Mesendoderm (in vitro differentiated cells): Measurements from ENCODE around the gene VPS8.

Experiments used
- DNase-seq: peaks from one replicate; pipeline ENCODE4 v3.0.0; 2013
- H2AK5ac ChIP-seq: 2 replicates; pipeline ENCODE4 v1.6.1; 2013; ENCODE audit warnings: low read length, inconsistent platforms
- H2BK120ac ChIP-seq: 2 replicates; pipeline ENCODE4 v1.6.1; 2013; ENCODE audit warnings: low read depth, mild to moderate bottlenecking, low read length, moderate library complexity, mixed read lengths
- H2BK15ac ChIP-seq: replicated peaks from 2 replicates; pipeline ENCODE4 v1.6.1; 2013; ENCODE audit warnings: low read depth, mild to moderate bottlenecking, moderate library complexity
- H2BK5ac ChIP-seq: 2 replicates; pipeline ENCODE4 v1.6.1; 2013; ENCODE audit warnings: low read length, inconsistent platforms
- H3K18ac ChIP-seq: 2 replicates; pipeline ENCODE4 v1.6.1; 2013; ENCODE audit warnings: mild to moderate bottlenecking, low read length, mixed read lengths
- H3K23ac ChIP-seq: one replicate; pipeline ENCODE4 v1.6.1; 2013; ENCODE audit warnings: low read length
- H3K27ac ChIP-seq: 2 replicates; pipeline ENCODE4 v1.5.1; 2013; ENCODE audit warnings: low read depth, mild to moderate bottlenecking, inconsistent platforms, low read length, moderate library complexity
- H3K27me3 ChIP-seq: 2 replicates; pipeline ENCODE4 v1.6.1; 2013; ENCODE audit warnings: low read length, control low read depth, mild to moderate bottlenecking, inconsistent platforms; ENCODE audit not compliant: insufficient read depth, poor library complexity
- H3K36me3 ChIP-seq: 2 replicates; pipeline ENCODE4 v1.6.1; 2013; ENCODE audit warnings: low read length, inconsistent platforms; ENCODE audit not compliant: control insufficient read depth, insufficient read depth
- H3K4ac ChIP-seq: one replicate; pipeline ENCODE4 v1.6.1; 2013; ENCODE audit warnings: low read depth, mild to moderate bottlenecking, low read length, moderate library complexity
- H3K4me1 ChIP-seq: 2 replicates; pipeline ENCODE4 v1.6.1; 2013; ENCODE audit warnings: low read depth, low read length, inconsistent platforms; ENCODE audit not compliant: control insufficient read depth
- H3K4me2 ChIP-seq: 2 replicates; pipeline ENCODE4 v1.6.1; 2013; ENCODE audit warnings: low read length
- H3K4me3 ChIP-seq: 2 replicates; pipeline ENCODE4 v1.5.1; 2013; ENCODE audit warnings: mild to moderate bottlenecking, low read length
- H3K56ac ChIP-seq: one replicate; pipeline ENCODE4 v1.6.1; 2013; ENCODE audit warnings: low read length
- H3K79me1 ChIP-seq: 2 replicates; pipeline ENCODE4 v1.6.1; 2013; ENCODE audit warnings: low read length, inconsistent platforms
- H3K79me2 ChIP-seq: 2 replicates; pipeline ENCODE4 v1.6.1; 2013; ENCODE audit warnings: mild to moderate bottlenecking, low read length; ENCODE audit not compliant: control insufficient read depth, insufficient read depth
- H3K9ac ChIP-seq: 2 replicates; pipeline ENCODE4 v1.6.1; 2013; ENCODE audit warnings: low read length, inconsistent platforms
- H4K5ac ChIP-seq: one replicate; pipeline ENCODE4 v1.6.1; 2013; ENCODE audit warnings: low read length
- H4K8ac ChIP-seq: one replicate; pipeline ENCODE4 v1.6.1; 2013; ENCODE audit warnings: low read depth, mild to moderate bottlenecking, control low read depth, low read length, moderate library complexity
- WGBS: extraction: QIAGEN DNeasy Blood & Tissue Kit; methylation state at CpG from one replicate; pipeline ENCODE4 v1.1.7; 2013; ENCODE audit warnings: low lambda C conversion rate, missing lambda C conversion rate; ENCODE audit not compliant: insufficient coverage; ENCODE audit errors: extremely low coverage; 5-methylcytosine and 5-hydroxymethylcytosine counted together

The VPS8 gene

GRCh38 chr3:185082829-185083228, 270.9 kb downstream of the VPS8 start:
- no peak overlapping the region for H3K23ac ChIP-seq
- no peak overlapping the region for H3K4me3 ChIP-seq
- no peak overlapping the region for H2BK15ac ChIP-seq
- no peak overlapping the region for H3K56ac ChIP-seq
- H3K79me2 ChIP-seq: no peaks in the 10 kb centered on the region
- no peak overlapping the region for H4K8ac ChIP-seq
- H3K27ac ChIP-seq: no peak overlapping the region
- no peak overlapping the region for H4K5ac ChIP-seq
- H3K4ac ChIP-seq: no peak overlapping the region
- H3K27me3 ChIP-seq: no peaks in the 10 kb centered on the region
- H2BK120ac ChIP-seq: no peak overlapping the region
- H3K18ac ChIP-seq: no peak overlapping the region
- no peak for DNase-seq
- H3K9ac ChIP-seq: no peak overlapping the region
- H2AK5ac ChIP-seq: no peak overlapping the region
- no peaks in the 10 kb centered on the region for H3K36me3 ChIP-seq
- WGBS: no CpG with 5 or more reads among the region's 14 CpGs
- H3K79me1 ChIP-seq: no peaks in the 10 kb centered on the region
- no peak overlapping the region for H3K4me2 ChIP-seq
- no peak overlapping the region for H2BK5ac ChIP-seq
- H3K4me1 ChIP-seq: no peaks in the 10 kb centered on the region

GRCh38 chr3:185084402-185084801, 272.4 kb downstream of the VPS8 start:
- Histone ChIP-seq H3K79me1 (no peaks in the 10 kb centered on the region), H2AK5ac (no peak overlapping the region), H3K36me3 (no peaks in the 10 kb centered on the region), H2BK5ac (no peak overlapping the region), H3K9ac (no peak overlapping the region), H3K4me3 (no peak overlapping the region), H3K4ac (no peak overlapping the region), H3K27ac (no peak overlapping the region), H3K4me2 (no peak overlapping the region), H4K5ac (no peak overlapping the region), H2BK120ac (no peak overlapping the region), H4K8ac (no peak overlapping the region), H3K4me1 (no peaks in the 10 kb centered on the region), H3K79me2 (no peaks in the 10 kb centered on the region), H3K56ac (no peak overlapping the region), H2BK15ac (no peak overlapping the region), H3K23ac (no peak overlapping the region), H3K27me3 (no peaks in the 10 kb centered on the region), H3K18ac (no peak overlapping the region)
- DNase-seq: peak; percentile 13
- WGBS: no CpG with 5 or more reads among the region's 5 CpGs

GRCh38 chr3:185084901-185085300, 272.9 kb downstream of the VPS8 start:
- H3K4ac ChIP-seq: no peak overlapping the region
- H3K79me1 ChIP-seq: no peaks in the 10 kb centered on the region
- H2BK5ac ChIP-seq: no peak overlapping the region
- no peak overlapping the region for H4K5ac ChIP-seq
- no peaks in the 10 kb centered on the region for H3K27me3 ChIP-seq
- H4K8ac ChIP-seq: no peak overlapping the region
- H3K79me2 ChIP-seq: no peaks in the 10 kb centered on the region
- H3K4me1 ChIP-seq: no peaks in the 10 kb centered on the region
- H3K4me3 ChIP-seq: no peak overlapping the region
- no peak overlapping the region for H3K27ac ChIP-seq
- H3K4me2 ChIP-seq: no peak overlapping the region
- no peak overlapping the region for H2BK15ac ChIP-seq
- H3K23ac ChIP-seq: no peak overlapping the region
- H2AK5ac ChIP-seq: no peak overlapping the region
- no peak overlapping the region for H3K9ac ChIP-seq
- WGBS: no CpG with 5 or more reads among the region's 5 CpGs
- no peak overlapping the region for H3K18ac ChIP-seq
- H3K36me3 ChIP-seq: no peaks in the 10 kb centered on the region
- H2BK120ac ChIP-seq: no peak overlapping the region
- no peak overlapping the region for H3K56ac ChIP-seq
- peak; percentile 14 for DNase-seq

- no peaks in the 10 kb centered on the region for H3K36me3 ChIP-seq
- H3K9ac ChIP-seq: no peak overlapping the region
- no peak overlapping the region for H3K18ac ChIP-seq
- no peak overlapping the region for H2BK5ac ChIP-seq
- H4K8ac ChIP-seq: no peak overlapping the region
- no peak overlapping the region for H3K4ac ChIP-seq
- H3K56ac ChIP-seq: no peak overlapping the region
- no peak overlapping the region for H3K4me2 ChIP-seq
- no peak overlapping the region for H4K5ac ChIP-seq
- H3K27me3 ChIP-seq: no peaks in the 10 kb centered on the region
- no peaks in the 10 kb centered on the region for H3K4me1 ChIP-seq
- WGBS: 100% methylated on average over 1 of the region's 3 CpGs
- H3K4me3 ChIP-seq: no peak overlapping the region
- H2BK120ac ChIP-seq: no peak overlapping the region
- H2BK15ac ChIP-seq: no peak overlapping the region
- H3K23ac ChIP-seq: no peak overlapping the region
- H3K79me2 ChIP-seq: no peaks in the 10 kb centered on the region
- no peak overlapping the region for H2AK5ac ChIP-seq
- H3K79me1 ChIP-seq: no peaks in the 10 kb centered on the region
- no peak overlapping the region for H3K27ac ChIP-seq
- DNase-seq: no peak
Measured at GRCh38 chr3:185087419-185087818, 275.5 kb downstream of the VPS8 start.

- Histone ChIP-seq H3K4me2 (no peak overlapping the region), H3K9ac (no peak overlapping the region), H3K27ac (no peak overlapping the region), H3K79me1 (no peaks in the 10 kb centered on the region), H2BK15ac (no peak overlapping the region), H2BK5ac (no peak overlapping the region), H3K4ac (no peak overlapping the region), H4K8ac (no peak overlapping the region), H3K18ac (no peak overlapping the region), H2BK120ac (no peak overlapping the region), H4K5ac (no peak overlapping the region), H3K79me2 (no peaks in the 10 kb centered on the region), H2AK5ac (no peak overlapping the region), H3K27me3 (no peaks in the 10 kb centered on the region), H3K36me3 (no peaks in the 10 kb centered on the region), H3K56ac (no peak overlapping the region), H3K23ac (no peak overlapping the region), H3K4me3 (no peak overlapping the region), H3K4me1 (no peaks in the 10 kb centered on the region)
- DNase-seq: peak; percentile 25
- no CpG with 5 or more reads among the region's 2 CpGs for WGBS
Measured at GRCh38 chr3:185089343-185089742, 277.4 kb downstream of the VPS8 start.

- H3K4ac ChIP-seq: no peak overlapping the region
- no peak overlapping the region for H3K23ac ChIP-seq
- no peaks in the 10 kb centered on the region for H3K79me2 ChIP-seq
- H3K9ac ChIP-seq: no peak overlapping the region
- no peak for DNase-seq
- no peak overlapping the region for H3K27ac ChIP-seq
- H2BK15ac ChIP-seq: no peak overlapping the region
- H3K27me3 ChIP-seq: no peaks in the 10 kb centered on the region
- no peak overlapping the region for H3K4me3 ChIP-seq
- no peak overlapping the region for H2BK120ac ChIP-seq
- no peak overlapping the region for H4K8ac ChIP-seq
- H3K4me1 ChIP-seq: no peaks in the 10 kb centered on the region
- no peaks in the 10 kb centered on the region for H3K79me1 ChIP-seq
- H3K18ac ChIP-seq: no peak overlapping the region
- H3K56ac ChIP-seq: no peak overlapping the region
- H3K36me3 ChIP-seq: no peaks in the 10 kb centered on the region
- no peak overlapping the region for H3K4me2 ChIP-seq
- no peak overlapping the region for H2BK5ac ChIP-seq
- H2AK5ac ChIP-seq: no peak overlapping the region
- H4K5ac ChIP-seq: no peak overlapping the region
Measured at GRCh38 chr3:185089751-185090150, 277.8 kb downstream of the VPS8 start.
